OCI-LY7 (cell line): ENCODE data around the gene EMILIN1.

ENCODE experiments used
- CTCF ChIP-seq: fragments of 200-600 bp; sonication (generic); conservative IDR thresholded peaks from 2 replicates; pipeline ENCODE4 v1.5.1; 2014; ENCODE audit warnings: mild to moderate bottlenecking, antibody characterized with exemption, low read length, moderate library complexity, mixed read lengths
- EZH2phosphoT487 ChIP-seq: fragments of 200-600 bp; sonication (generic); IDR thresholded peaks from 2 replicates; pipeline ENCODE4 v1.6.1; 2018; ENCODE audit warnings: low read depth, borderline replicate concordance, mild to moderate bottlenecking, mixed run types, antibody characterized with exemption, low read length, moderate library complexity, mixed read lengths

GRCh38 chr2:27095427-27095744 lies 17.0 kb downstream of the EMILIN1 start:
- no peak for TF ChIP-seq CTCF
- no peak for TF ChIP-seq EZH2phosphoT487
